ENCODE measurements around the gene RPS16. TPM values are rescaled to one million over a fixed set of nuclear protein-coding genes. Genes with fewer than 3 reads are reported as not detected.

RPS16 gene
- total and polyA plus RNA-seq, 12 donors = 229 to 2,033 (median 1,202) TPM

DNA sequence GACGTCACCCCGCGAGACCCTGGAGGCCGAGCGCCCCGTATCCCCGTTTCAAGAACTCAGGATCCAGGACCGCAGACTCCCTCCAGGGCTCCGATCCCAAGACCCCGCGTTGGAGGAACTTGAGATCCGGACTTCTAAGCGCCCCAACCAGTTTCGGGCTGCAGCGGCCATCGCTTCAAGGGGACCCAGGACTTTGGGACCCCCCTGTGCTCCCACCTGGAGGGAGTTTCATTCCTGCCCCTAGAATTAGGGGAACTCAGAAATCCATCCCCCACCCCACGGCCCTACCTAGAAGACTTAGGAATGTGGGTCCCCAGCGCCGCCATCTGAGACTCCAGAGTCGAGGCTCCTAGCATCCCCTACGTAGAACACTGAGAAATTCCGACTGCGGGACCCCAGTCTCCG, 22.9 kb downstream of the RPS16 start:
- intact Hi-C loops (cut with DNase I) = no loop called here

DNA sequence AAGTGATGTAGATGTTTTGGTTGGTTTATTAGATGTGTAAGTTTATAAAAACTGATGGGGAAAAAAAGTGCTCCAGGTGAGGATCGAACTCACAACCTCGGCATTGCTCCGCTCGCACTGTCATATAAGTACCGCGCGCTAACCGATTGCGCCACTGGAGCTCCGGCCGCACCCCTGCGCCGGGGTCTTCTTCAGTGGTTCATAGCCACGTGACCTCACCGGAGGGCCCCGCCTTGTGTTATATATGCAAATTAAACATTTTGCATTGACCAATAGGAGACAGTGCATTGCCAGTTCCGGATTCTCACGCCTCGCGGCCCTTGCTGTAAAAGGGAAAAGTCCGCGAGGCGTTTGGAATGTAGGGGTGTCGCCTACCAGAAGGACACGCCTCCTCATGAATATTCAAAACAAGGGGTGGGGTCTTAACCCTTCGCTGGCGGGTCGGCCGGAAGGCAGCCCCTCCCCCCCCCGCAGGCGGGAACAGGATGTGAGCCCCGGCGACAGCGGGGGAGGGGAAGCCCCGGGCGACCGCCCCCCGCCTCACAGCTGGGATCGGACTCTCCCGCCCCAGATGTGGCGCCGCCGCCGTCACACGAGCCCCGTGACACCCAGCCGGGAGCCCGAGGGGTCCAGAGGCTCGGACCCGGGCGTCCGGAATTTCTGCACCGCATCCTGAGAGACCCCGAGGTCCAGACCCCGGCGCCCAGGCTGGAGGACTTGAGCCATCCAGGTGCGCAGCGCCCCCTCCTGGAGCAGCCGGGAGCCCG, 23.5 kb downstream of the RPS16 start, which contains the start of gene PLEKHG2:
PLEKHG2 (plus strand) TSS at position 570 of the 767 bp plus-strand sequence. CDS start 1,418 bp downstream, outside the sequence.
- H3K4me1 ChIP-seq (replicated peaks in 1 of 2) = peaks cover 8 to 24% of the 10 kb centered on the region in 2 donors
- intact Hi-C loops (cut with DNase I) = no loop called here
- DNase-seq = peak; percentile 92 to 99 (median 98)
- peak within 1 kb of the TSS in 3 of 4 donors; percentile 60 to 95 (median 74) for H3K4me3 ChIP-seq
- H3K36me3 ChIP-seq (replicated peaks in 1 of 2) = peaks cover 0 to 16% of the 10 kb centered on the region in 2 donors
- TF ChIP-seq POLR2A (IDR thresholded peaks at IDR 0.05) = peak; percentile 89 to 97
- TF ChIP-seq, protein P1, sequence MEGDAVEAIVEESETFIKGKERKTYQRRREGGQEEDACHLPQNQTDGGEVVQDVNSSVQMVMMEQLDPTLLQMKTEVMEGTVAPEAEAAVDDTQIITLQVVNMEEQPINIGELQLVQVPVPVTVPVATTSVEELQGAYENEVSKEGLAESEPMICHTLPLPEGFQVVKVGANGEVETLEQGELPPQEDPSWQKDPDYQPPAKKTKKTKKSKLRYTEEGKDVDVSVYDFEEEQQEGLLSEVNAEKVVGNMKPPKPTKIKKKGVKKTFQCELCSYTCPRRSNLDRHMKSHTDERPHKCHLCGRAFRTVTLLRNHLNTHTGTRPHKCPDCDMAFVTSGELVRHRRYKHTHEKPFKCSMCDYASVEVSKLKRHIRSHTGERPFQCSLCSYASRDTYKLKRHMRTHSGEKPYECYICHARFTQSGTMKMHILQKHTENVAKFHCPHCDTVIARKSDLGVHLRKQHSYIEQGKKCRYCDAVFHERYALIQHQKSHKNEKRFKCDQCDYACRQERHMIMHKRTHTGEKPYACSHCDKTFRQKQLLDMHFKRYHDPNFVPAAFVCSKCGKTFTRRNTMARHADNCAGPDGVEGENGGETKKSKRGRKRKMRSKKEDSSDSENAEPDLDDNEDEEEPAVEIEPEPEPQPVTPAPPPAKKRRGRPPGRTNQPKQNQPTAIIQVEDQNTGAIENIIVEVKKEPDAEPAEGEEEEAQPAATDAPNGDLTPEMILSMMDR (IDR thresholded peaks at IDR 0.05) = peak; percentile 70 to 78 (median 78)
- no peaks in the 10 kb centered on the region for H3K9me3 ChIP-seq (replicated peaks in 1 of 3)
- H3K27ac ChIP-seq = peak within 1 kb of the TSS; percentile 89 to 96 (median 93)
- H3K27me3 ChIP-seq = no peaks in the 10 kb centered on the region
- WGBS, 4 donors = 0 to 1% (median 0%) methylated on average over 25 to 60 of the region's 60 CpGs

More for the DNA sequence above, 22.9 kb downstream of the RPS16 start:
- peak in 1 of 2 donors; percentile 21 for TF ChIP-seq POLR2A (IDR thresholded peaks at IDR 0.05)
- TF ChIP-seq, protein P1 (IDR thresholded peaks at IDR 0.05) = peak in 1 of 6 experiments; percentile 9
- no peaks in the 10 kb centered on the region for H3K27me3 ChIP-seq
- peaks cover 8 to 24% of the 10 kb centered on the region in 2 donors for H3K4me1 ChIP-seq (replicated peaks in 1 of 2)
- 0% methylated on average over 15 to 24 of the region's 24 CpGs; no CpG with 5 or more reads in 1 of the 4 donors for WGBS, 4 donors
- peaks cover 0 to 16% of the 10 kb centered on the region in 2 donors for H3K36me3 ChIP-seq (replicated peaks in 1 of 2)
- peak overlapping the region in 4 of 5 donors; percentile 52 to 93 (median 72) for H3K27ac ChIP-seq
- H3K9me3 ChIP-seq (replicated peaks in 1 of 3) = no peaks in the 10 kb centered on the region
- peak in 3 of 7 donors; percentile 59 to 78 (median 75) for DNase-seq
- peak overlapping the region in 3 of 4 donors; percentile 60 to 75 (median 74) for H3K4me3 ChIP-seq

DNA sequence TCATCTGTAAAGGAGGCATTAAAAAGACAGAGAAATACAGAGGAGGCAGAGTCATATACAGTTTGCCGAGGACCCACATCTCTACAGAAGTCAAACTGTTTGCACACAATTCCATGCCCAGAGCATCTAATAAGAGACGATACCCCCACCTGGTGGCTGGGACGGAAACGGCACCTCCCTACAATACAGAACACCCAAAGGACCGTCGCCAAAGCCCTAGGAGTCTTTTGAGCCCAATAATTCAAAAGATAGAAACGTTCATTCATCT, 24.0 kb downstream of the RPS16 start:
- Histone ChIP-seq H3K9me3 (replicated peaks in 1 of 3) (no peaks in the 10 kb centered on the region), H3K27me3 (no peaks in the 10 kb centered on the region), H3K27ac (peak overlapping the region; percentile 89 to 96 (median 93)), H3K4me3 (peak overlapping the region in 1 of 4 donors; percentile 95), H3K36me3 (replicated peaks in 1 of 2) (peaks cover 0 to 16% of the 10 kb centered on the region in 2 donors), H3K4me1 (replicated peaks in 1 of 2) (peaks cover 8 to 24% of the 10 kb centered on the region in 2 donors)
- TF ChIP-seq POLR2A (IDR thresholded peaks at IDR 0.05) = no peak
- TF ChIP-seq, protein P1 (IDR thresholded peaks at IDR 0.05) = peak; percentile 83 to 99 (median 96)
- WGBS, 4 donors = 0 to 1% (median 0%) methylated on average over 7 of the region's 7 CpGs
- intact Hi-C loops (cut with DNase I) = no loop called here
- peak; percentile 90 to 98 (median 95) for DNase-seq

DNA sequence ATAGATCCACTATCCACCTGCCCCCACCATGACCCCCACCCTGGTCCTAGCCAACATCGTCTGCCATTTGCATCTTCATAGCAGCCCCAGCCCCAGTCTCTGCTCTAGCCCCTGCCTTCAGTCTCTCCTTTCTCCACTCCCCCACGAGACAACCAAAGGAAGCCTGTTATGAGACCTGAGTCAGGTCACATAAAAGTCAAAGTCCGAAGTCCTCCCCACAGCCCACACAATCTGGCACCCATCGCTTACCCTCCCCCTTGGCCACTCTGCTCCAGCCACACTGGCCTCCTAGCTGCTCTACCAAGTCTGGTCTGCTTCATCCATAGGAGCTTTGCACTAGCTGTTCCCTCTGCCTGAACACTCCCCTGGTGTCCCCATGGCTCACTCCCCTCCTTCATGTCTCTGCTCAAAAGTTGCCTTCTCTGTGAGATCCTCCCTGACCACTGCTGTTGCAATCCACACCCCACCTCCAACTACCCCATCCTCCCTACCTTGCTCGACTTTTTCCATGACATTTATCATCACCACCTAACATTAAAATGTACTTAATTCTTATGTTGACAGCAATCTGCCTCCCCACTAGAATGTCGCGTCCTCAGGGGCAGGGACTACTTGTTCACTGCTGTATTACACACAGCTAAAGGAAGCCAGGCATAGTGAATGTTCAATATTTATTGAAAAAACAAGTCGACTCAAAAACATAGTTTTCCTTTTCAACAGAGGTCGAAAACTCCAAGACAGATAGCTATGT, 24.5 kb downstream of the RPS16 start:
- Histone ChIP-seq H3K27me3 (no peaks in the 10 kb centered on the region), H3K9me3 (replicated peaks in 1 of 3) (no peaks in the 10 kb centered on the region), H3K27ac (peak overlapping the region; percentile 89 to 96 (median 93)), H3K4me3 (peak overlapping the region in 1 of 4 donors; percentile 95), H3K36me3 (replicated peaks in 1 of 2) (peaks cover 0 to 16% of the 10 kb centered on the region in 2 donors), H3K4me1 (replicated peaks in 1 of 2) (peaks cover 8 to 24% of the 10 kb centered on the region in 2 donors)
- peak in 6 of 7 donors; percentile 53 to 80 (median 60) for DNase-seq
- intact Hi-C loops (cut with DNase I) = no loop called here
- WGBS, 4 donors = 12 to 21% (median 20%) methylated on average over 9 of the region's 9 CpGs
- TF ChIP-seq, protein P1 (IDR thresholded peaks at IDR 0.05) = no peak
- TF ChIP-seq POLR2A (IDR thresholded peaks at IDR 0.05) = peak; percentile 38 to 50
